ENCODE results near the gene RNASE11.

Gene RNASE11

GRCh38 chr14:20556500-20557211, 31.1 kb downstream of the RNASE11 start:
- DNase-seq: no peak
- intact Hi-C loops (cut with DNase I): no loop called here

GRCh38 chr14:20555845-20556244, 32.0 kb downstream of the RNASE11 start:
- DNase-seq: no peak
- intact Hi-C loops (cut with DNase I): no loop called here

GRCh38 chr14:20553024-20553423, 34.8 kb downstream of the RNASE11 start:
- no peak for DNase-seq
- intact Hi-C loops (cut with DNase I): no loop called here

GRCh38 chr14:20551606-20552005, 36.2 kb downstream of the RNASE11 start:
- peak in 33 of 42 donors; percentile 3 to 76 (median 32) for DNase-seq
- intact Hi-C loops (cut with DNase I): no loop called here

- DNase-seq: no peak
- intact Hi-C loops (cut with DNase I): no loop called here
Measured at GRCh38 chr14:20550926-20551325, 36.9 kb downstream of the RNASE11 start.

GRCh38 chr14:20548414-20549158, 39.2 kb downstream of the RNASE11 start:
- DNase-seq: no peak
- intact Hi-C loops (cut with DNase I): no loop called here

- intact Hi-C loops (cut with DNase I): no loop called here
- DNase-seq: no peak
Measured at GRCh38 chr14:20546877-20547276, 40.9 kb downstream of the RNASE11 start.

GRCh38 chr14:20539906-20540305, 47.9 kb downstream of the RNASE11 start:
- intact Hi-C loops (cut with DNase I): no loop called here
- DNase-seq: peak in 1 of 42 donors; percentile 1

Measured in head of caudate nucleus (tissue), 42 donors.